Stomach smooth muscle (tissue), 2 donors: Measurements from ENCODE around the gene ANP32B.

Source experiments
- H3K27ac ChIP-seq: one replicate; pipeline ENCODE4 v1.7.0; 2013; ENCODE audit warnings: mild to moderate bottlenecking, low read length, inconsistent platforms
- H3K27me3 ChIP-seq, 2 donors: one replicate each; pipeline ENCODE4 v1.7.0; 2013; ENCODE audit warnings: low read length in 2 of 2; ENCODE audit not compliant: insufficient read depth in 2 of 2, control insufficient read depth in 1 of 2
- H3K36me3 ChIP-seq, 2 donors: one replicate each; pipeline ENCODE4 v1.7.0; 2013; ENCODE audit warnings: low read length in 2 of 2; ENCODE audit not compliant: control insufficient read depth in 2 of 2, insufficient read depth in 2 of 2
- H3K4me1 ChIP-seq: one replicate; pipeline ENCODE4 v1.7.0; 2013; ENCODE audit warnings: low read length; ENCODE audit not compliant: control insufficient read depth, insufficient read depth
- H3K4me3 ChIP-seq, 2 donors: one replicate each; pipeline ENCODE4 v1.7.0; 2013; ENCODE audit warnings: low read length in 2 of 2
- H3K9ac ChIP-seq, 2 donors: one replicate each; pipeline ENCODE4 v1.7.0; 2013; ENCODE audit warnings: low read length in 2 of 2, mild to moderate bottlenecking in 1 of 2
- H3K9me3 ChIP-seq, 2 donors: one replicate each; pipeline ENCODE4 v1.7.0; 2013; ENCODE audit warnings: low read length in 2 of 2; ENCODE audit not compliant: control insufficient read depth in 2 of 2
- donor health status: healthy.
- donor health status: Pancreatic carcinoma.

The ANP32B gene

DNA sequence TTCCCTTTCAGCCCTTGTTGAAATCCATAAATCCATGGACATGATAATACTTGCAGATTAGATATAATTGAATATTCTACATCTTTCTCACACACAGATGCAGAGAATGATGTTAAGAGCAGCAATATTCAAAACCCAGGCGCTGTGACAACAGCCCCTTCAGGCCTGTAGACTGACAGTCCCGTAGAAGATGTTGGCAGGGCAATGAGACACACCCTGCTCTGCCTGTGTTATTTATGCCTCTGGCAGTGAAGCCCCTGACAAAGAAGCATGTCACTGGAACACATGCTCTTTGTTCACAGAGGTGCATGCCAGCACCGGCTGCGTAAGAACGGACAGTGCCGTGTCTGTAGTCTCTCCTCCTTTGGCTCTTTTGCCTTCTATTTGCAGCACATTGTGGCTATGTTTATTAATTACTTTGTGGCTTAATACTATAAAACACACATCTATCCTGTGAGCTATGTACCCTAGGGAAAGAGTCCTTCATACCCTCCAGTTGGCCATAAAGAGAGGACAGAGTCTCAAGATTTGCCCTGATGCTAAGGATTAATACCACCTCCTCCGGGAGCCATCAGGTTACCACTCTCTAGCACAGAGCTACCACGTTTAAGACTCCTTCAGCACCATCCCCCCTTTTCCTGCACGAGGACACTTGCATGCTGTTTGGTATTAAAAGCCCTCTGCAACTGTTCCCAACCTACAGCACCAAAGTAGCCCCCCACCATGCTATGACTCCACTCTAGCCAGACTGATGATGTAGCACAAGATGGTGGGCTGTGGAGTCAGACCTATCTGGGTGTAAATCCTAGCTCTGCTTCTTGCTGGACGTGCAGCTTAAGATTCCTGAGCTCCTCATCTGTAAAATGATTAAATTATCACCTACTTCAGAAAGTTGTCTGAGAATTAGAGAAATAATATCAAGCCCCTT lies 2.0 kb upstream of the ANP32B start:
- no peaks in the 10 kb centered on the region for H3K27me3 ChIP-seq
- H3K4me3 ChIP-seq, result no peak overlapping the region
- no peaks in the 10 kb centered on the region for H3K36me3 ChIP-seq
- H3K9me3 ChIP-seq, result no peaks in the 10 kb centered on the region
- peaks cover 14% of the 10 kb centered on the region for H3K4me1 ChIP-seq
- H3K9ac ChIP-seq, result no peak overlapping the region
- H3K27ac ChIP-seq, result no peak overlapping the region

DNA sequence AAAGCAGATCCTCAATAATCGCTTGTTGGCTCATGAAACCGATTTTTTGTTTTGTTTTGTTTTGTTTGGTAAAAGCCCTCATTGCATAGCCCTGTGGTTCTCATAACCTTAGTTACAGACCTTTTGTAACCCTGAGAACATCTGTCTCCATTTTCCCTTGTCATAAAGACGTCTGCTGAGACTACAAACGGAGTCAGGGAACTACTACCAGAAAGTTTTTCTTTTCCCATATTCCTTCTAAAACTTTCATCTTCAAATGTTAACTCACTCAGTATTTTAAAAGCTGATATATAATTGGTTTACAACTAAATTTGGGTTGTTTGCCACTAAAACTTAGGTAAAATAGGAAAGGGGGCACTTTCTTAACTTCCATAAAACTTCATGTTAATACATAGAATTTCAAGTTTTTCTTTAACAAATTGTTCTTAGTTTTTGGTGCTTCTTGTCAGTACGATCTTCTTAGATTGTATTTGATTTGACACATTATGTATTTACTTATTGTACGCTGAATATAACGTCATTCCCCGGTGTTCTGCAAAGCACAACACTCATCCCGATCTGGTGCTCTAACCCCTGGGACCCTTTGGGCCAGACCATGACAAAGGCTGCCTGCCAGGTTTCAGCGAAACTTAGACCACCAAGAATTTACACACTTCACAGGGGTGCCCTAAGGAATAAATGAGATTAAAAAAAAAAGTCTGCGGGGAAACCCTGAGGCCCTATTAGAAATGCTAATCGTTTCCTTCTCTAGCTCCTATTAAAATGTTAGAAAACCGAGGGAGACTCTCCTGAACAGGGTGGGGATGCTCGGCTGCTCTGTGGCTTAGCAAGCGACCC lies 1.1 kb upstream of the ANP32B start:
- peak overlapping the region; percentile 69 for H3K27ac ChIP-seq
- H3K36me3 ChIP-seq, result no peaks in the 10 kb centered on the region
- H3K4me3 ChIP-seq, result peak overlapping the region; percentile 71 to 88
- H3K27me3 ChIP-seq, result no peaks in the 10 kb centered on the region
- peak overlapping the region; percentile 69 to 85 for H3K9ac ChIP-seq
- H3K4me1 ChIP-seq, result peaks cover 14% of the 10 kb centered on the region
- H3K9me3 ChIP-seq, result no peaks in the 10 kb centered on the region

- Histone ChIP-seq H3K9me3 (no peaks in the 10 kb centered on the region), H3K27me3 (no peaks in the 10 kb centered on the region), H3K4me3 (peak overlapping the region; percentile 69 to 88), H3K9ac (peak overlapping the region; percentile 89 to 96), H3K4me1 (peaks cover 16% of the 10 kb centered on the region), H3K36me3 (no peaks in the 10 kb centered on the region), H3K27ac (peak overlapping the region; percentile 91)
Measured at GRCh38 chr9:97983589-97984187, 547 bp downstream of the ANP32B start.

GRCh38 chr9:97984188-97985057 lies 1.3 kb downstream of the ANP32B start:
- H3K27me3 ChIP-seq, result no peaks in the 10 kb centered on the region
- peaks cover 18% of the 10 kb centered on the region for H3K4me1 ChIP-seq
- H3K9me3 ChIP-seq, result no peaks in the 10 kb centered on the region
- H3K9ac ChIP-seq, result peak overlapping the region; percentile 89 to 96
- no peaks in the 10 kb centered on the region for H3K36me3 ChIP-seq
- peak overlapping the region; percentile 90 for H3K27ac ChIP-seq
- peak overlapping the region; percentile 69 to 88 for H3K4me3 ChIP-seq

- no peaks in the 10 kb centered on the region for H3K36me3 ChIP-seq
- H3K4me1 ChIP-seq, result peaks cover 26% of the 10 kb centered on the region
- H3K9me3 ChIP-seq, result no peaks in the 10 kb centered on the region
- no peaks in the 10 kb centered on the region for H3K27me3 ChIP-seq
- peak overlapping the region; percentile 90 for H3K27ac ChIP-seq
- peak overlapping the region; percentile 51 to 96 for H3K9ac ChIP-seq
- peak overlapping the region; percentile 69 to 88 for H3K4me3 ChIP-seq
Measured at GRCh38 chr9:97985058-97985861, 2.1 kb downstream of the ANP32B start.

DNA sequence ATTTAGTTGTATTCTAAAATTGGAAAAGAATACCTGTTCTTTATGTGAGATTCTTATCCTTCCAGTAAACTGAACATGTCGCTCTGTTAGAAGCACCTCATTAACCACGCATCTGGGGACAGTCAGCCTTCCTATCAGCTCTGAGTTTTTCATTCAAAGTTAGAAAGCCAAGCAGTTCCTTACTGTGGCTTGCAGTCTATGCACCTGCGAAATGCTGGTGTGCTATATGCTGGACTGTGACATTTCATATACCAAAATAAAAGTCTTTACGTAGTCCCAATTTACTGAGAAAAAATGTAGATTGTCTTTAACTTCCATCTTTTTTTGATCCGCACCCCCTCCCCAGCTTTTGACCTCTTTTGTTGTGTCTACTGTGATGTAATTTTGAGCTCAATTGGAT lies 4.3 kb downstream of the ANP32B start:
- Histone ChIP-seq H3K4me1 (peaks cover 25% of the 10 kb centered on the region), H3K27me3 (no peaks in the 10 kb centered on the region), H3K9me3 (no peaks in the 10 kb centered on the region), H3K36me3 (no peaks in the 10 kb centered on the region), H3K27ac (no peak overlapping the region), H3K9ac (no peak overlapping the region), H3K4me3 (no peak overlapping the region)

- H3K9me3 ChIP-seq, result no peaks in the 10 kb centered on the region
- H3K27ac ChIP-seq, result peak overlapping the region; percentile 7
- peaks cover 21% of the 10 kb centered on the region for H3K4me1 ChIP-seq
- H3K27me3 ChIP-seq, result no peaks in the 10 kb centered on the region
- no peak overlapping the region for H3K9ac ChIP-seq
- H3K4me3 ChIP-seq, result peak overlapping the region; percentile 4 to 9
- H3K36me3 ChIP-seq, result no peaks in the 10 kb centered on the region
Measured at GRCh38 chr9:97990259-97990658, 7.1 kb downstream of the ANP32B start.

GRCh38 chr9:97991818-97992217 lies 8.7 kb downstream of the ANP32B start:
- Histone ChIP-seq H3K27ac (no peak overlapping the region), H3K36me3 (no peaks in the 10 kb centered on the region), H3K4me3 (no peak overlapping the region), H3K9ac (no peak overlapping the region), H3K9me3 (no peaks in the 10 kb centered on the region), H3K4me1 (peaks cover 17% of the 10 kb centered on the region), H3K27me3 (no peaks in the 10 kb centered on the region)

DNA sequence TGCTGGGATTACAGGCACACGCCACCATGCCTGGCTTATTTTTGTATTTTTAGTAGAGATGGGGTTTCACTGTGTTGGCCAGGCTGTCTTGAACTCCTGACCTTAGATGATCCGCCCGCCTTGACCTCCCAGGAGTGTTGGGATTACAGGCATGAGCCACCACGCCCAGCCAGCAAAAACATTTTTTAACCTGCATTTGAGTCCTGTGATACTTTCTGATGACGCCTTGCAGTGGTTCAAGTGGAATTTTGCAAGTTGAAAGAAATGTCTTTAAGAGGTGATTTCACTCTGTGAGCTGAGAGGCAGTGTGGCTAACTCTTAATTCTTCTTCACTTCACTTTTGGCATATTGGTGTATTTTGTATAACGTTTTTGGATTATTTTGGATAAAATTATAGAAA lies 9.1 kb downstream of the ANP32B start:
- Histone ChIP-seq H3K4me1 (peaks cover 17% of the 10 kb centered on the region), H3K9me3 (no peaks in the 10 kb centered on the region), H3K27ac (no peak overlapping the region)

More for the DNA sequence above, 9.1 kb downstream of the ANP32B start:
- H3K9ac ChIP-seq, result no peak overlapping the region
- H3K4me3 ChIP-seq, result no peak overlapping the region
- H3K27me3 ChIP-seq, result no peaks in the 10 kb centered on the region
- H3K36me3 ChIP-seq, result peaks cover 0 to under 1% of the 10 kb centered on the region in 2 donors
